ENCODE measurements around the gene NOP58.
"Not testable (repeated sequence)": the region's sequence is repeated elsewhere in the genome, so short reads cannot be mapped to it uniquely, and the experiment has no call there.

The NOP58 gene

GRCh38 chr2:202306034-202306433, 40.5 kb downstream of the NOP58 start:
- no peak for DNase-seq

- DNase-seq: no peak
These were observed 42.1 kb downstream of the NOP58 start for GRCh38 chr2:202307690-202308089.

GRCh38 chr2:202311823-202312388, 46.3 kb downstream of the NOP58 start:
- DNase-seq: no peak

GRCh38 chr2:202314116-202314515, 48.6 kb downstream of the NOP58 start:
- no peak for DNase-seq

DNA sequence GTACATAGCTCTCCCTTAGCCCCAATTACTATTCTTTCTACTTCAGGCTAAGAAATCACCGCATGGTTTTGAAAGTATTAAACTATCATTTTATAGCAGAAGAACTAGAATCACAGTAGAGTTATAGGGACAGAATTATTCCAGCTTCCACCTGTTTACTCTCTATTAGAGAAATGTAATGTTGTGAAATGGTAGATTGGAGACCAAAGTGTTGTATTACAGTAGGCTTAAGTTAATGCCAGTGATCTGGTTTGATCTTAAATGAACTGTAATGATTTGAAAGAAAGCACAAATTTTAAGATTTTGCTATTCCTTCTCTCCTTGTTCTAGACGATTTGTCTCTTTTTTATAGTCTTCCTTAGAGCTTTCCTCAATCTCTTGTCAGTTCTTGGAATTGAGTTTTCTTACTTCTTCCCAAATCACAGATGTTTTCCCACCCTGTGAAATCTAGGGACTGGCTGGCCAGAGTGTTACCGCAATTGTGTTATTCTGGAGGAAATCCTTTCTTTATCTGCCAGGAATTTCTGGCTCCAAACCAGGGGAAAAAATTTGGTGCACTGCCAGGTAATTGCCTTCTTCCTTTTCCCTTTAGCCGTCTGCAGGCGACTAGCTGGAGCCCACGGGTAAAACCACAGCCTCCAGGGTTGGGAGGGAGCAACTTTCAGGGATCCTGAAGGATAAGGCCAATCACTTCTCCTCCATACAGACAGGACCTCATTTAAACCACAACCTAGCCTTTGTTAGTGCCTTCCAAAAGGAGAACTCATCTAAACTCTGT, 51.7 kb downstream of the NOP58 start:
- peak; percentile 87 for DNase-seq

GRCh38 chr2:202320362-202320761, 54.8 kb downstream of the NOP58 start:
- DNase-seq: not testable (repeated sequence)

DNA sequence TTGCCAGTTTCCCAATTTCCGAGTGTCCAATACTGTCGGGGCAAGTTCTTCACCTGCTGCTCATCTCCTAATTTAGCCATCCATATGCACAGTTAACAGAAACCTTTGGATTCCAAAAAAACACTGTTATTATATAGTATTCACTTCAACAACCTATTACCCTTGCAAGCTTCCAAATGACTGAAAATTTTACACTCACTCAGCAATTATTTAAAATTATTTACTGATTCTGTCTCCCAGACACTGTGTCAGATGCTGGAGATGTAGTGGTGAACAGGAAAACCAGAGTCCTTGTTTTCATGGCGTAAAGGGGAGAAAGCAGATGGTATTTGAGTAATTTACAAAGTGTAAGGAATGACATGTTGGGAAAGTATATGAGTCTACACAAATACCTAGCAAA, 56.9 kb downstream of the NOP58 start:
- DNase-seq: no peak

DNA sequence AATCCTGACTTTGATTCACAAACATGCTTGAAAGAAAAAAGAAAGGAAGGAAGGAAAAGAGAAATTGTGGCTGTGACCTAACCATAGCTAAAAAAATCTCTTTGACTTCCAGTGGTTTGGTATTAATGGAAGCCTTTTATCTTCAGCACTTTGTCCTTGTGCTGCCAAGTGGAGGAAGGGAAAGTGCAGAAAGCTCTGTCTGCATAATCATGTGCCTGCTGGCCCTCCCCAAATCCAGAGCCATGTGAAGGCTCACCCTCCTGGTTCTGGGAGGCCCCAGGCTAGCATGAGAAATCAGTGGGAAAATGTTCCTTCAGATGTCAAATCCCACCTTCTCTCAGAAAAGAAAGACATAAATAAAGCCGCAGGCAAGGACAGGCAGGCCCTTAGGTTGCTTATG, 62.3 kb downstream of the NOP58 start:
- DNase-seq: no peak

GRCh38 chr2:202335791-202336467, 70.4 kb downstream of the NOP58 start:
- DNase-seq: peak; percentile 26

- DNase-seq: peak; percentile 23
These were observed 71.6 kb downstream of the NOP58 start for GRCh38 chr2:202337151-202337550.

- no peak for DNase-seq
These were observed 72.3 kb downstream of the NOP58 start for GRCh38 chr2:202337706-202338346.

DNA sequence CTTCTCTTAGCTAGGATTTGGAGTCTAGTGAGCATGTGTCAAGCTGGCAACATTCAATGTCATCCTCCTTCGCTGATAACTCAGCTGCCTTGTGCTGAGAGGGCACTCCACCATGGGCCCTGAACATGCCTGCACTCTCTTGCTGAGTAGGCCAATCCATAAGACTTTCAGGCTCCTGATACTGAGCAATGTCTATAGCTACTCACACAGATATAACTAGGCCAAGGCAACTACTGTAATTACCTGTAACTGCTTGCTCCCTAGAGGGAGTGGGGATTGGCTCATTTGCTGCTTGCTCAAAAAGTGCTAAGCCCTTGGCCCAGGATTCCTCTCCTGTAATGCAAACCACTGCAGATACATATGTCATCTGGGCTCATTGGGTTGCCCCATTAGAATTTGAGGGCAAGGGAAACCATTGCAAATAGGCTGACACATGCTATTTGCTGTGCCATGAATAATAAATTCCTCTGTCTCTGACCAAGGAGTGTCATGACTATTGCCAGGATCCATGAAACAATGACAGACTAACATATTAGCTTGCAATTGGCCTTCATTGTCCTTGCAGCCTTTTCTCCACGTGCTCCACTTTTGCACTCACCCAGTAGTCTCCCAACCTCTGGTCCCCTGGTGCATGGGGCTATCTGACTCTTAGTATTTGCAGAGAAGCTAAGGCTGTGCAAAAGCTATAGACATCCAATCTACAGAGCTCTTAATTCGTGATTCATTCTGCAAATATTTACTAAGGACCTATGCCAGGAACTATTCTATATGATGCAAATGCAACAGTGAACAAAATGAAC, 73.7 kb downstream of the NOP58 start:
- DNase-seq: peak; percentile 87

DNA sequence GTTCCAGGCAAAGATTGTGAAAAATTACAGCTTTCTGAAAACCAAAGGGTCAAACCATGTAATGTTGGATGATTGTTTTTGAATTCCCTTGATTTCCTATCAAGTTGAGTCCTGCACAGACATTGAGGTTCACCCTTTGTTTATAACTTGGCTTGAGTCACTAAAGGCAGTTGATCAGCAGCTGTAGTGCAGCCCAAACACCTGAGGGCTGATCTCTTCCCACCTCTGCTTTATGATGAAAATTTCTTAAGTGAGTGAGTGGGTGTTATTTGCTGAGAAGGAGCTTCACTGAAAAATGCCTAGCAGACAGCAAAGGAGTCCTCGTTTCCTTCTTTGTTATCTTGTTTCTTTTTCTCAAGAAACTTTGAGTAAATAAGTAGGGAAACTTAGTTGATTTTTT, 78.6 kb downstream of the NOP58 start:
- no peak for DNase-seq

- DNase-seq: no peak
These were observed 80.6 kb downstream of the NOP58 start for GRCh38 chr2:202346180-202346579.
